GM23338 (cell line): ENCODE data around the gene GLDC. TPM values are rescaled to one million over a fixed set of nuclear protein-coding genes. Genes with fewer than 3 reads are reported as not detected.

Source experiments
- CTCF ChIP-seq, 2 experiments: fragments of 200-600 bp in 1 of 2; sonication (generic) in 1 of 2; conservative IDR thresholded peaks; 2 replicates each; pipeline versions ENCODE4 v1.5.1 to v1.6.1; 2016 to 2017; ENCODE audit warnings: antibody characterized with exemption in 2 of 2, low read depth in 2 of 2, mild to moderate bottlenecking in 2 of 2, moderate library complexity in 1 of 2
- EZH2 ChIP-seq: fragments of 200-600 bp; sonication (generic); IDR thresholded peaks from one replicate; pipeline ENCODE4 v1.8.0; 2017; ENCODE audit warnings: antibody characterized with exemption, mild to moderate bottlenecking, low read depth; ENCODE audit not compliant: unreplicated experiment
- REST ChIP-seq: IDR thresholded peaks from one replicate; pipeline ENCODE4 v1.6.1; 2018; ENCODE audit warnings: antibody characterized with exemption; ENCODE audit not compliant: unreplicated experiment
- polyA plus RNA-seq: library from polyadenylated mRNA; unstranded; fragments of >200 nt; fragmentation: Nextera tagmentation; extraction: Ambion mirVana; gene quantifications from 2 replicates; pipeline ENCODE4 v1.2.1, GENCODE V29; 2016
- total RNA-seq: library from RNA; depleted of rRNA; stranded (reverse); fragments of >200 nt; shearing (Covaris generic); gene quantifications from 2 replicates; pipeline ENCODE4 v1.2.3, GENCODE V29; 2014
- TF ChIP-seq, protein P1 (sequence below): fragments of 250-450 bp; sonication (Bioruptor Pico); IDR thresholded peaks from 2 replicates; pipeline ENCODE4 v1.5.0; 2020; ENCODE audit warnings: mild to moderate bottlenecking, moderate library complexity

Gene GLDC
- total and polyA plus RNA-seq, 2 experiments from 2014 or later: 63.5 to 139 TPM

GRCh38 chr9:6600426-6600825 is 45.1 kb downstream of the GLDC start (continued):
- TF ChIP-seq, protein P1, sequence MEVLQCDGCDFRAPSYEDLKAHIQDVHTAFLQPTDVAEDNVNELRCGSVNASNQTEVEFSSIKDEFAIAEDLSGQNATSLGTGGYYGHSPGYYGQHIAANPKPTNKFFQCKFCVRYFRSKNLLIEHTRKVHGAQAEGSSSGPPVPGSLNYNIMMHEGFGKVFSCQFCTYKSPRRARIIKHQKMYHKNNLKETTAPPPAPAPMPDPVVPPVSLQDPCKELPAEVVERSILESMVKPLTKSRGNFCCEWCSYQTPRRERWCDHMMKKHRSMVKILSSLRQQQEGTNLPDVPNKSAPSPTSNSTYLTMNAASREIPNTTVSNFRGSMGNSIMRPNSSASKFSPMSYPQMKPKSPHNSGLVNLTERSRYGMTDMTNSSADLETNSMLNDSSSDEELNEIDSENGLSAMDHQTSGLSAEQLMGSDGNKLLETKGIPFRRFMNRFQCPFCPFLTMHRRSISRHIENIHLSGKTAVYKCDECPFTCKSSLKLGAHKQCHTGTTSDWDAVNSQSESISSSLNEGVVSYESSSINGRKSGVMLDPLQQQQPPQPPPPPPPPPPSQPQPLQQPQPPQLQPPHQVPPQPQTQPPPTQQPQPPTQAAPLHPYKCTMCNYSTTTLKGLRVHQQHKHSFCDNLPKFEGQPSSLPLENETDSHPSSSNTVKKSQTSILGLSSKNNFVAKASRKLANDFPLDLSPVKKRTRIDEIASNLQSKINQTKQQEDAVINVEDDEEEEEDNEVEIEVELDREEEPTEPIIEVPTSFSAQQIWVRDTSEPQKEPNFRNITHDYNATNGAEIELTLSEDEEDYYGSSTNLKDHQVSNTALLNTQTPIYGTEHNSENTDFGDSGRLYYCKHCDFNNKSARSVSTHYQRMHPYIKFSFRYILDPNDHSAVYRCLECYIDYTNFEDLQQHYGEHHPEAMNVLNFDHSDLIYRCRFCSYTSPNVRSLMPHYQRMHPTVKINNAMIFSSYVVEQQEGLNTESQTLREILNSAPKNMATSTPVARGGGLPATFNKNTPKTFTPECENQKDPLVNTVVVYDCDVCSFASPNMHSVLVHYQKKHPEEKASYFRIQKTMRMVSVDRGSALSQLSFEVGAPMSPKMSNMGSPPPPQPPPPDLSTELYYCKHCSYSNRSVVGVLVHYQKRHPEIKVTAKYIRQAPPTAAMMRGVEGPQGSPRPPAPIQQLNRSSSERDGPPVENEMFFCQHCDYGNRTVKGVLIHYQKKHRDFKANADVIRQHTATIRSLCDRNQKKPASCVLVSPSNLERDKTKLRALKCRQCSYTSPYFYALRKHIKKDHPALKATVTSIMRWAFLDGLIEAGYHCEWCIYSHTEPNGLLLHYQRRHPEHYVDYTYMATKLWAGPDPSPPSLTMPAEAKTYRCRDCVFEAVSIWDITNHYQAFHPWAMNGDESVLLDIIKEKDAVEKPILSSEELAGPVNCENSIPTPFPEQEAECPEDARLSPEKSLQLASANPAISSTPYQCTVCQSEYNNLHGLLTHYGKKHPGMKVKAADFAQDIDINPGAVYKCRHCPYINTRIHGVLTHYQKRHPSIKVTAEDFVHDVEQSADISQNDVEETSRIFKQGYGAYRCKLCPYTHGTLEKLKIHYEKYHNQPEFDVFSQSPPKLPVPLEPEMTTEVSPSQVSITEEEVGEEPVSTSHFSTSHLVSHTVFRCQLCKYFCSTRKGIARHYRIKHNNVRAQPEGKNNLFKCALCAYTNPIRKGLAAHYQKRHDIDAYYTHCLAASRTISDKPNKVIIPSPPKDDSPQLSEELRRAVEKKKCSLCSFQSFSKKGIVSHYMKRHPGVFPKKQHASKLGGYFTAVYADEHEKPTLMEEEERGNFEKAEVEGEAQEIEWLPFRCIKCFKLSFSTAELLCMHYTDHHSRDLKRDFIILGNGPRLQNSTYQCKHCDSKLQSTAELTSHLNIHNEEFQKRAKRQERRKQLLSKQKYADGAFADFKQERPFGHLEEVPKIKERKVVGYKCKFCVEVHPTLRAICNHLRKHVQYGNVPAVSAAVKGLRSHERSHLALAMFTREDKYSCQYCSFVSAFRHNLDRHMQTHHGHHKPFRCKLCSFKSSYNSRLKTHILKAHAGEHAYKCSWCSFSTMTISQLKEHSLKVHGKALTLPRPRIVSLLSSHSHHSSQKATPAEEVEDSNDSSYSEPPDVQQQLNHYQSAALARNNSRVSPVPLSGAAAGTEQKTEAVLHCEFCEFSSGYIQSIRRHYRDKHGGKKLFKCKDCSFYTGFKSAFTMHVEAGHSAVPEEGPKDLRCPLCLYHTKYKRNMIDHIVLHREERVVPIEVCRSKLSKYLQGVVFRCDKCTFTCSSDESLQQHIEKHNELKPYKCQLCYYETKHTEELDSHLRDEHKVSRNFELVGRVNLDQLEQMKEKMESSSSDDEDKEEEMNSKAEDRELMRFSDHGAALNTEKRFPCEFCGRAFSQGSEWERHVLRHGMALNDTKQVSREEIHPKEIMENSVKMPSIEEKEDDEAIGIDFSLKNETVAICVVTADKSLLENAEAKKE: no peak
- TF ChIP-seq EZH2: no peak
- TF ChIP-seq REST: no peak
- no peak for TF ChIP-seq CTCF (conservative IDR thresholded peaks at IDR 0.05; ENCODE audit: low read depth in 2 of 2)
